CD4-positive, alpha-beta T cell treated with Interleukin-4 for 1 hour (primary cell): ENCODE results near the gene SLC24A3.

ENCODE experiments used
- DNase-seq, 2 donors: peaks; one replicate each; pipeline ENCODE4 v3.0.0-alpha.2; 2020 to 2022

Gene SLC24A3

DNA sequence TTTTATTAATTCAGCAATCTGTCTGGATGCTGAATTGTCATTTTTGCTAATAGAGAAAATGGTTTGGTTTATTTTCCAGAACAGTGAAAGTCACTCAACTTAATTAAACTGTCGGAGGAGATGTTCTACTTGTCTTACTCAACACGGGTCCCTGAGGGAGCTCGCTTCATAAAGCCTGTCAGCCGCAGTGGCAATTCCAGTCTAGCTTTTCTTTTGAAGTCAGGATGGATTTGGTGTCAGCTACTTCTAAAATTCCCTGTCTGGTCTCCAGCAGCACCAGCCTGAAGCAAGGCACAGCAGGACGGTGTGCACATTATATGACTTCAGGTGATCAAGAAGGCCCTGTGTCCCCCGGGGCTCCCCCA lies 261.5 kb downstream of the SLC24A3 start:
- DNase-seq = no peak

DNA sequence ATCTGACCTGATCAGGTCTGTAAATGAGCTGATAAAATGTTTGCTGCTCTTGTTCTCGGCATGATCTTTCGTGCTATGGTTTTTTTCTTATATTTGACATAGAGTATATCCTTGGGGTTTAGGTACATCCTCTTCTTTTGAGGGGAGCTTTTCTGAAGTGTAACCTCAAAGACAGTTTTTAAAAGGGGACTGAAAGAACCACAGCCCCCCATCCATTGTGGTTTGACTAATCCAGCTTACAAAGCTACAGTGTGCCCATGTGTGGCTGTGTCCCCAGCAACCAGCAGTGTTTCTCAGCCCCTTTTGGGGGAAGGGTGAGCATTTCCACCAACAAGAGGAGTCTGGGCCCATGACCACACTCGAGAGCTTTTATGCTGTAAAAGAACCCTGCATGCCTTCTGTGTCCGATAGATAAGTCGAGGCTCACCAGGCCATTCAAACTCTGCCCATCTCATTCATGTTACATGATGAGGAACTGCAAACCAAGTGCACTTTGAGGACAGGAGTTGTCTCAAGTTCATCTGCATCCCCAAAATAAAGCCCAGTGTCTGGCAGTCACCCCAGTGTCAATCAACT lies 266.0 kb downstream of the SLC24A3 start:
- DNase-seq = no peak

DNA sequence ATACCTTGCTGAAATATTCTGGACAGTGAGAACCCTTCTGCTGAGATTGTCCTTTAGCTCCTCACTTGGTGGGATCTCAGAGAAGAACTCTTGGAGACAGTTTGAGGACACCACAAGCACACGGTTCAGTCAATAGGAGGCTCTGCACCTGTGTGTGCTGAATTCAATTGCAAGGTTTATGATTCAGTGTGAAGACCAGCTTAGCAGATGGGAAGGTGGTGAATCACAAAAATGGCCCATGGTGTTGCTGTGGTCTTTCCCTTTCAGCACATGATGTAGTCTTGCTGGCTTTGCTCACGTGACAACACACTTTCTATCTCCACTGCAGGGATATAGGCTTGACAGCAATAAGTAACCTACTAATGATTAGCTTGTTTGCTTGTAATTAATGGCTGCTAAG lies 270.3 kb downstream of the SLC24A3 start:
- no peak for DNase-seq

DNA sequence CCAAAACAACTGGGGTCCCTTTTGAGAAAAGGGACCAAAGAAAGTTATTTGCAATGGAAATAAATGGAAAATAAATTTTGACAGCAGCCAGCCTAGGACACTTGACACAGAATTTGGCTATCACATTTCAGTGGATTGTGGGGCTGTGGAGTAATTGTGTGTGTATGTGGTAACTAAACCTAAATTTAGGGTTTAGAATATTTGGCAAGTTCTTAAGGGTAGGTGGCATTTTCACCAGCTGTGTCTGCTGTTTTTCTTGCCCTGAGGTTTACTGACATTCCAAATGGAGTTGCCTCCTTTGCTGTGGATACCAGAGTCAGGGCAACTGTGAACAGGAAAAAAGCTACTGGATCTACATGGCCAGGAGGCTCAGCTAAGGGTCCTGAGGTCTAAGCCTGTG lies 270.9 kb downstream of the SLC24A3 start:
- no peak for DNase-seq

DNA sequence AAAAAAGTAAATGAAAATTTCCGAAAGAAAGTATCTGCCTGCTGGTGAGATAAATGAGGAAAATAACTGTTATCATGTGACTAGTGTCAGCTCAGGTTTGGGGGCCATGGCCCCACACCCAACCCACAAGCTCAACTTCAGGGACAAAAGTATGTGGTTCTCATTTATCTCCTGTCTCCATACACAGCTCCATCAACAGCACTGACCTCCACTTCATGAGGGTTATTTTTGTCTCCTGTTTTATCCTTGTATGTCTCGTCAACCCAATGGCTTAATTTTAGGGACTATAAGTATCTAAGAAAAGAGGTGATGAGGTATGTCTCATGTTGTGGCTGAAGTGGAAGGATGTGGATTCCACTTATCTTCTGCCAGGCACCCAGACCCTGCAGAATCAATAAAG lies 274.0 kb downstream of the SLC24A3 start:
- no peak for DNase-seq

DNA sequence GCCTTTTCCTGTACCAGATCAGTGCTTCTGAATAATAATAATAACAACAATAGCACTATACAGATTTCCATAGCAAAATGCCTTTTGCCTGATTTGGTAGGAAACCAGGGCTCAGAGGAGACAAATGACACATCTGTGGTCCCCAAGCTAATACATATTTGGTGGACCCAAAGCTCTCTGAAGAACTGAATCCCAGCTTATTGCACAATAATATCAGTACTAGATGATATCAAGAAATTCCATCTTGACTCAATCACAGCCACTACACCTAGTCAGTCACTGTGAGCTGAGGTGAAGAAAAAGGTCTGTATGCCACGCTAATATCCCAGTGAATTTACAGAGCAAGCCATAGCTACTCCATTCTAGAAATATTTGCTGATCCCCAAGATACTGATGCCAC lies 275.0 kb downstream of the SLC24A3 start:
- no peak for DNase-seq

DNA sequence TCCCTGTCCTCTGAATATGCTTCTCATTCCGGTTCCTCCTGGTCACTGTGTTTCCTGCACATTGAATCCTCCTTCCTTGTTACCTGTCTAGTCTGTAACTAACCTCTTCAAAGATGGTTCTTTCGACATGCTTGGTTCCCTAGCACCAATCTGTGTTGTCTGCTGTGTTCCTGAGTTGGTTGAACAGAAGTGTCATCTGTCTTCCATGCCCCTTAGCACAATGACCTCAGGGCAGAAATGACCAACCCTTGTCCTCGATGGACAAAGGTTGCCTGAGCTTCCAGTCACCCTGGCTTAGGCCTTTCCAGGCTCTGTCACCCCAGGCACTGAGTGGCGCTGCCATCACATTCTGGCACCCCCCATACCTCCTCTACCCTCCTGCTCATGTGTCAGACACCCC lies 278.8 kb downstream of the SLC24A3 start:
- DNase-seq = no peak

DNA sequence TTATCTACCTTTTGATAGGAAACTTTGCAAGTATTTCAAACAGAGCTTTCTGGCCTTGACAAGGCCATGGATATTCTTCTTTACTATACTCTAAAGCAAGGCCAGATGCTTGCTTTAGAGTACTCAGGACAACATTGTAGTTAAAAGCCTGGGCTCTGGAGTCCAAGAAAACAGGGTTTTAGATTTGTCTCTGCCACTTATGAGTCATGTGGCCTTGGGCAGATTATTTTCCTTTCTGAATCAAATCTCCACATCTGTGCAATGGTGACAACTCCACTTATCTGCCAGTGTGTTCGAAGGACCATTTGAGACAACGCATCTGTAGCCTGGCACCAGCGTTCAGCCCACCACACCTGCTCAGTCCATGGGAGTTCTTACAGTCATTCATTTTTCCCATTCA lies 279.7 kb downstream of the SLC24A3 start:
- no peak for DNase-seq

DNA sequence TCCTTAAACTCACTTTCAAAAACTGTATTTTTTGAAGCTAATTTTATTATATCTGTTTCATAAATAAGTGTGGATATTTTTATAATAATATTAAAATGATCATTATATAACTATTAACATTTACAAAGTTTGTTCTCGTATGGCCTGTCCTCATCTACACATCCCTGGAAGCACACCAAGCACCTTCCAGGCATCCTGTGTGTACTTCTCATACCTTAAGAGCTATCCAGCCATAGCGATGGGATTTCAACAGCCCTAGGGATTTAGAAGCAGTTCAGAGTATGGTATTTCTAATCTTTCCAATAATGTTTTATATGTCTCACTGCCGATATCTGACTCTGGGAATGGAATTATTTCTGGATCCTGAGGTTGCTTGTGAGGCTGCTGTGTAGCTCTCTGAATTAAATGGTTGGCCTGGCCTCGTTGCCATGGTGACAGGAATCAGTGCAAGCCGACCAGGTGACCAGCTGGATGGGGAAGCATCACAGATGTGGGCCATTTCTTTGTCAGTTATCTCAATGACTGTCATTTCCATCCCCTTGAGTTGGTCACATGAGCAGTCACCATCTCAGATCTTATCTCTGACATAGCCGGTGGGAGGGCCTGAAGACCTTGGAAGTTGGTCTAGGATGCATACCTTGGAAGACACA lies 280.4 kb downstream of the SLC24A3 start:
- no peak for DNase-seq

DNA sequence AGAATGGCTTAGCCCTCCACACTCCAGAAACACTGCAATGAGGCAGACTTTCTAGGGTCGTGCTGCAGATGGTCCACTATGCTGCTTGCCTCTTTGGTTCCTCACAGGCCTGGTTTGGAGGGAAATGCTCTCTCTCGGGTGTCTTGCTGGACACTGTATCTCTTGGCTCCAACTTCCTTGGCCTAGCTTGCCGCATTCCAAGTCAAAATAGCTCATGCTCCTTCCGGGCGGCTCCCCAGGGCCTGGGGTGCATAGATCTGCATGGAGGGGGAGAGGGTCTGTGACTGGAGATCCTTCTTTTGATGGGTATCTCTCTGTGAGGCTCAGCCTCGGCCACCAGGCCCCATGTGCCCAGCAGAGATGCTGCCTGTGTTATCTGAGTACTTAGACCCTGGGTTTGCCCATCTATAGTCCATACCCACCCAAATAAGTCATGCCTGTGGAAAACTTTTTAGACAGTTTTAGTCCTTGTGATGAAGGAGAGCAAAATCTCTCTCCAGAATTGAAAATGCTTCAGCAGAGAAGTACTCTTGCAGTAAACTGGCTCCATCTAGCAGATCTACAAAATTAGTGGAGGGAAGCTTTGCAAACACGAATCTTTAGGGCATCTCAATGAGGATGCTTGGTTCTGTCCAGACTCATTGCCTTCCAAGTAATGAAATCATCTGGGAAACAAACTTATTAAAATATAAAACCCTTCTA lies 281.5 kb downstream of the SLC24A3 start:
- DNase-seq = no peak

DNA sequence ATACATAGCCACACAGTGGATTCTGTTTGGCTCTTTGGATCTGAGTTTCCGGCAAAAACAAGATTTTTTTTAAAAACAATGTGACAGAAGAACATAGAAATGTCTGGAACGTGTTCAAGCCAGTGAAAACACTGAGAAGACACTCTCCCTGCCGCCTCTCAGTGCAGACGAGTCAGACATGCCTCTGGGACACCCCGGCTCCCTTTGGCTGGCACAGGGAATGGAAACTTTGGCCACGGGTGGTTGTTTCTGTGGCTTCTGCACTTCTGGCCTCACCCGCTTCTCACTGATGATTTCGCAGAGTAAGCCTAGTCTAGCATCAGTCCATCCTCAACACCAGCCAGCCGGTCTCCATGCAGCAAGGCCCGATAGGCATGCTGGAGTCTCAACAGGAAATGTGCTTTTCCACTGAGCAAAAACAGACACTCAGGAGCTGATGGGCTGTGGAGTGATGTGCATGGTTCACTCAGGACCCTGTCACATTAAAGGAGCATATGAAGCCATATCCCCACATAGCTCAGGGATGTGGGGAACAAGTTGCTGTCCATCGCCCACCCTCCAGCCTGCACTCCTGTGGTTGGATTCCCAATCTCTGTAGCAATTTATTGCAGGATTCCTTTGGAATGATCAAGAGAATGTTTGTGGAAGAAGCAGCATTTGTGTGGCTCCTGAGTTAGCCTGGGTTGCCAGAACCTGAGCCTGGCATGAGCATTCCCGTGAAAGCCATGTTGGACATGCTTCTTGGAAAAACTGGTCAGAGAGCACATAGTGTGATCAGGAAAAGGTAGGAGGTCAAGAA lies 283.7 kb downstream of the SLC24A3 start:
- no peak for DNase-seq

DNA sequence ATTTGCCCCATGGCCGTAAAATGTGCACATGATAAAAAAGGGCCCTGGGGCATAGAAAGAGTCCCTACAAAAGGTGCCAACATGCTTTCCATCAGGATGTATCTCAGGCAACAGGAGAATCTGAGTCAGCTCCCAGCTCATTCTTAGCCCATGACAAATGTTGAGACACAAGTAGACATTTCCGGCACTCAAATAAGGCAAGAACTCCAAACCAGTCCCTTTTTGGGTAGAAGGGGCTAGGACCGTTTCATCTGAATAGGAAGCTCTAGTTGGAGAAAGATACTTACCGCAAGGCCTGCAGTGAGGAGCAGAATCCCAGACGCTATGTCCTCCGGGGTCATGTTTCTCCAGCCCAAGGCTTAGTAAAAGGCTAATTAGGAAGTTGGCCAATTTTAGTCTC lies 284.6 kb downstream of the SLC24A3 start:
- DNase-seq = no peak

DNA sequence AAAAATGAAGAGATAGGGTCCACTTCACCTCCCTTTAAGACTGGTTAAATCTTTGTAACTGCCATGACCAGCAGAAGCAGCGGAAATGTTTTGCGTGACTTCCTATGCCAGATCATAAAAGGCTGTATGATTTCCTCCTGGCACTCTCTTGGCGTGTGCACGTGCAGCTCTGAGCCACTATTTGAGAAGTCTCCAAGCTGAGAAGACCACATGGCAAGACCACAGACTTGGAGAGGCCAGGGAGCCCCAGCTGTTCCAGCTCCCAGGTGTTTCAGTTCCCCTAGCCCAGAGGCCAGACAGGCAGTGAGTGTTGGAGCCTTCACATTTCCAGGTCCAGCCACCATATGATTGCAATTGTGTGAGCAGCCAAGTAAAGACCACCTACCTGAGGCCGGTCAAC lies 286.3 kb downstream of the SLC24A3 start:
- no peak for DNase-seq

DNA sequence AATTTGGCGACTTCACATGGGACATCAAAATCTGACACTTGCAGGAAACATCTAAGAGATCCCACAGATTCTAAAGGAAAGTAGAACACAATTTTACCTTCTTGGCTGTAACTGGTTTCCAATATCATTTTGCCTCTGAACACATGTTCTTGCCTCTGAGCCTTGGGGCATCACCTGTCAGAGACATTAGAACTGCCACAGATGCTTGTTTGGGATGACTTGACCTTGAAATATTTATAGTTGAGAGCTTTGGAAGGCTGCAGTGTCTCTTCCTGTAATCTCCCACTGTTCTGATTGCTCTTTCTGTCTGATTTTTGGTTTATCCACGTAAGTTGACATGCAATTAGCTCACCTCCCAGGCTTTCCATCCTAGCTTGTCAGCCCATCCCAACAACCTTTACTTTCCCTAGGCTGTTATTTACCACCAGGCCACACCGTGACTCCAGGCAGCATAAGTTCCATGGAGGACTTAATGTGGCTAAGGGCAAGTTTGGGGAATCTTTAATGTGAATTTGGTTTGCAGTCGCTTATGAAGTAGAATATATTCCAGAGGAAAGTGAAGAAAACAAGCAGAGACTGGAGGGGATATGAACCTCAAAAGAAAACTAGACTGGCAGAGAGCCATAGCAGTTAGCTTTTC lies 289.2 kb downstream of the SLC24A3 start:
- DNase-seq = no peak

DNA sequence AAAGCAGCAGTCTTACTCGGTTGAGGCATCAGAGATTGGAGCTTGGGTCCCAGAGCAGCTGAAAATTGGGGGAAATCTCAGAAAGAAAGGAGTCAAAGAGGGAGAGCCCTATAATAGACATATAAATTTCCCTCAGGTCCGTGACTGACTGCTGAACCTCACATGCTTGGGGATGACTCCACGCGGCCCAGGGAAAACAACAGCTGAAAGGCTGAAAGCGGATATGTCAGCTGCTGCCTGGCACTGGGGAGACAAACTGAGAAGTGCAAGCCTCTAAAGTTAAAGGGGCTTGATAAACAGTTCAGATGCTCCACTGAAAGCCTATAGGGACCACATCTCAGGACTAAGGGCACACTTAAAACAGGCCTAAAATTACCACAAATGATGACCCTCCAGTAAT lies 289.7 kb downstream of the SLC24A3 start:
- DNase-seq = no peak

DNA sequence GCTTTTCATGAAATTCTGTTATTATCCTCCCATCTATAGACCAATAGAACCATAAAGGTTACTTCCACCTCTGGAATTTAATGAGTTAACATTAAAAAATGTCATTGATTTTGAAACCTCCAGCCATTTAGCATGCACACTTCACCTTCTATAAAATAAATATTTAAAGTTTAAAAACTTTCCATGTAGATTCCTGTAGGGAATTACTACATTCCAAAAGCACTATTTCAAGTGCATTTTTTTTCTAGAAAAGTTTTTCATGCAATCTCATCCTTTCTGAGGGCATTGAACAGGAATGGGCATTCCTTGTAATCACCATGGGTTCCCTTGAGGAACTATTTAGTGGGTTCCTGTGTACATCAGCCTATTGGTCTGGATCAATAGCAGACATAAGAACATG lies 291.8 kb downstream of the SLC24A3 start:
- DNase-seq = no peak

DNA sequence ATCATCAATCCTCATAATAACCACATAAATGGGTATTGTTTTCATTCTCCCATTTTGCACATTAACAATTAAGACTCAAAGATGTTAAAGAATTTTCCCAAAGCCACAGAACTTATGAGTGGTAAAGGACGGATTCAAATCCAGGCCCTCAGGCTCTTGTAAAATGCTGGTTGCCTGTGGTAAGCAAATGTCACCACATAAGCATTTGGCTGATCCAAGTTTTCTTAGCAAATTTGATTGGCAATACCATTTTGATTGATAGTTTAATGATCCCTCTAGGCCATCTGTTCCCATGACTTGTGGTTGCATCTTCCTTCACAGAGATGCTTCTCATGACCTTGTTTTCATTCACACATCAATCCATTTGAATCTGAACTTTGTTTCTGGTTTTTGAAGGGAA lies 293.6 kb downstream of the SLC24A3 start:
- no peak for DNase-seq

DNA sequence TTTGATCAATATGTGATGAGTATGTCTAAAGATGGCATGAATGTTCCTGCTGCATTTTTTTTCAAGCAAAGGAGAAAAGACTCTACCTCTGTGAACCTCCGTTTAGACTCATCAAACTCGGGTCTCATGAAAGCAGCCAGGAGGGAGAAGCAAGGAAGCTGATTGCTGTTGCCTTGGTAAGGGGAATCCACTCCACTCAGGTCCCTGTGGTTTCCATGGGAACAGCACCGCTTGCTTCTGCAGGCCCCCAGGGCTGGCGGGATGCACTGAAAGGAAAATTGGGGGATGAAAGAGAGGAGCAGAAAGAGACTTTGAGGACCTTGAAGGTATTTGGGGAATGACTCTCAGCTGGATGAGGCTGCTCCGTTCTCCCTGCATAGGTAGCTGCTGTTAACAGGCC lies 296.0 kb downstream of the SLC24A3 start:
- DNase-seq = no peak

DNA sequence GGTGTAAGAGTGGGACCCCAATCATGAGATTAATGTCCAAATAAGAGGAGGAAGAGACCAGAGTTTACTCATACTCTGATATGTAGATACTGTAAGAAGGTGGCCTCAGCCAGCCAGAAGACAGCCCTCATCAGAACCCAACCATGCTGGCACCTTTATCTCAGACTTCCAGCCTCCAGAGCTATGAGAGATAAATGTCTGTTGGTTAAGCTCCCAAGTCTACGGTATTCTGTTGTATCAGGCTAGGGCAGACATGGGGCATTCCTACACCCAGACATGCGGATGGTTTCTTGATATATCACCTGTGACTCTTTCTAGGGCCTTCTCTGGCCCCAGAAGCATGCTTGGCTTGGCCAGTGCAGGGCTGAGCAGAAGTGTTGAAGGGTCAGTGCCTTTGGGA lies 298.2 kb downstream of the SLC24A3 start:
- no peak for DNase-seq

DNA sequence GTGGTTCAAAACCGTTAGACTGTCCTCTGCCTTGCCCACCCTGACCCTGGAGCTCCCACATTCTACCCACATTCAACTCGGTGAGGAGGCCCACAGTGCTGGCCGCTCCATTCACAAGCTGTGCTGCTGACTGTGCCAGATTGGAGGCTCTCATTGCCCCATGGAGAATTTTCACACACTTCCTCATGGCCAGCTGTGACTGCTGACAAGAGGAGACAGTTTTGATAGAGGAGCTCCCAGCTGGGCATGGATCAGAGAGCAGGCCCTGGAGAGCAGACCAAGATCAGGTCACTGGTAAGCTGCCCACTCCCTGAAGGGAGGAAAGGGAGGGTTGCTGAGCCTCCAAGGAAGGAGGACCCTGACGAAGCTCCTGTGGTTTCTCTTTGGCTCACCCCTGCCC lies 299.5 kb downstream of the SLC24A3 start:
- DNase-seq = no peak

DNA sequence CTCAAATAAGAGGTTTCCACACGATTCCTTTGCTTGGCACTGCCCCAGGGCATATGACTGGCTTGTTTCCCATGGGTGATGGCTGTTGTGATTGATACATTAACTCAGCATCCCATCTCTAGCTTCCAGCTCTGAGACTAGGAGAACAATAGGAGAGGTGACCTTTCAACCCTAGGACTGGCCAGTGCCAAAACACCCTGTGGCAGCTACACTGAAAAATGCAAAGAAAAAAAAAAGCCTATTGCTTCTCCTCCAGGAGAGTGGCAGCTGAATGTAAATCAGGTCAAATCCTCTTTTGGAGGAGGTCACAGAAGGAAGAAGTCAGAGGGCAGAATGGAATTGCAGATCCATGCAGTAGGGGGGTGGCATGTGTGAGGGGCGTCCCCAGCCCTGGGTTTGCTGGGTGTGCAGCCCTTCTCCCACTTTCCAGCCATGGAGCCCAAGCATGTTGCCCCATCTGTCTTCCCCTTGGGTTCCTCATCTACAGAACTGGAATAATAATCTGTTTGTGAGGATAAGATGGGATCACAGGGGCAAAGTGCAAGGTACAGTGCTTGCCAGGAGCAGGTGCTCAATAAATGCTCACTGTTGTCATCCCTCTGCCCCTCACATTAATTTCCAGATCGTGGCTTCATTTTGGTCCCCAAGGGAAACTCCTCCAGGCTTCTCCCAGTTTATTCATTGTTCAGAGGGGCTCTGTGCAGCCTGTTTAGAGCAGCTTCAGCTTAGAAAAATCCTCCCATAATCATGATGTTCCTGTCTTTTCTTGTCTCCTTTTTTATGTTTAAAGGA lies 300.6 kb downstream of the SLC24A3 start:
- no peak for DNase-seq

DNA sequence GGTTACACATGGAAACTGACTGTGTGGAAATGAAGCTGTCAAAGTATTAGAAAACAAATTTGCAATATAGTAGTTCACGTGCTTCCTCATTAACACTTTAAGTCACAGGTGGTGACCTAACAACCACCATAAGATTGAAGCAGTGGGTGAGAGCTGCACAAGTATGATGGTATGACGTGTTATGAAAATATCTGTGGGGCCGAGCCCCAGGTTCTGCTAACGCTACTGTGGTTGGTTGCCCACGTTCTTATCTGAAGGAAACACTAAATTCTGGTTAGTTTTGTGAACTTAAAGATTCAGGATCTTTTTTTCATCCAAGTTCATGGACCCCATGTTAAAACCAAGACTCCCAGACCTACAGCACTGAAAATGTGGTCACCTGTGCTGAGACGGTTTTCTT lies 302.6 kb downstream of the SLC24A3 start:
- no peak for DNase-seq

DNA sequence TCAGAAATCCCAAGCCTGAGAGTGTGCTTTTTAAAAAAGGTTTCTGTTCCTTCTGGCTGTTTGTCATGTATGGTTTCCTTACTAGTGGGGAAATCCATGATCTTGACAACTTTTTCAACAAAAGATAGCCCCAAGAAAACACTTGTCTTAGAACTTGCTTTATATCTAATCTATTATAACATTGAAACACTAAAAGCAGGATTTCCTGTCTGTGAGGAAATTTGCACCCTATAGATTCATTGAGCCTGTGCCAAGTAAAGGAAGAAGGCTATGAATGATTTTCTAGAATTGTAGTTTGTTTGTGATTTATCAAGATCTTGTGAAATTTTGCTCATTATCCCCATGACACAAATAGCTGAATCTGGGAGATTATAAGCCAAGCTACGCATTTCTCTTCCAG lies 307.0 kb downstream of the SLC24A3 start:
- no peak for DNase-seq
